Measurements from ENCODE around the gene COL23A1. TPM values are rescaled to one million over a fixed set of nuclear protein-coding genes. Genes with fewer than 3 reads are reported as not detected.

The COL23A1 gene
- total RNA-seq, 1 donor from 2014 or later = 4.3 TPM

GRCh38 chr5:178449163-178450070 lies 140.8 kb downstream of the COL23A1 start:
- Histone ChIP-seq H3K27ac (no peak overlapping the region), H3K4me3 (no peak overlapping the region), H3K27me3 (no peaks in the 10 kb centered on the region), H3K36me3 (no peaks in the 10 kb centered on the region), H3K4me1 (no peaks in the 10 kb centered on the region), H3K9me3 (no peaks in the 10 kb centered on the region)
- intact Hi-C loops (cut with DNase I) = no loop called here
- DNase-seq (ENCODE audit: low spot score in 2 of 2) = no peak
- no peak for TF ChIP-seq CTCF (IDR thresholded peaks at IDR 0.05)

GRCh38 chr5:178445534-178445933 lies 144.7 kb downstream of the COL23A1 start:
- no peaks in the 10 kb centered on the region for H3K4me1 ChIP-seq
- no peak for TF ChIP-seq CTCF (IDR thresholded peaks at IDR 0.05)
- H3K27me3 ChIP-seq = no peaks in the 10 kb centered on the region
- no peak overlapping the region for H3K27ac ChIP-seq
- no peak overlapping the region for H3K4me3 ChIP-seq
- intact Hi-C loops (cut with DNase I) = no loop called here
- no peaks in the 10 kb centered on the region for H3K36me3 ChIP-seq
- H3K9me3 ChIP-seq = no peaks in the 10 kb centered on the region
- no peak for DNase-seq (ENCODE audit: low spot score in 2 of 2)

GRCh38 chr5:178442405-178443257 lies 147.6 kb downstream of the COL23A1 start:
- H3K4me1 ChIP-seq = no peaks in the 10 kb centered on the region
- TF ChIP-seq CTCF (IDR thresholded peaks at IDR 0.05) = no peak
- H3K27ac ChIP-seq = no peak overlapping the region
- no peak overlapping the region for H3K4me3 ChIP-seq
- intact Hi-C loops (cut with DNase I) = no loop called here
- no peaks in the 10 kb centered on the region for H3K36me3 ChIP-seq
- no peak for DNase-seq (ENCODE audit: low spot score in 2 of 2)
- H3K27me3 ChIP-seq = no peaks in the 10 kb centered on the region
- H3K9me3 ChIP-seq = no peaks in the 10 kb centered on the region

GRCh38 chr5:178441486-178442270 lies 148.5 kb downstream of the COL23A1 start:
- intact Hi-C loops (cut with DNase I) = no loop called here
- no peak for DNase-seq (ENCODE audit: low spot score in 2 of 2)

More at GRCh38 chr5:178441486-178442270, 148.5 kb downstream of the COL23A1 start:
- no peaks in the 10 kb centered on the region for H3K27me3 ChIP-seq
- H3K4me1 ChIP-seq = no peaks in the 10 kb centered on the region
- H3K36me3 ChIP-seq = no peaks in the 10 kb centered on the region
- no peak for TF ChIP-seq CTCF (IDR thresholded peaks at IDR 0.05)
- H3K9me3 ChIP-seq = no peaks in the 10 kb centered on the region
- no peak overlapping the region for H3K4me3 ChIP-seq
- H3K27ac ChIP-seq = no peak overlapping the region

Measured in ascending aorta (tissue), 2 donors.